ENCODE data around the gene METTL13. TPM values are rescaled to one million over a fixed set of nuclear protein-coding genes. Genes with fewer than 3 reads are reported as not detected.

Gene METTL13
- total and polyA plus RNA-seq, 3 experiments from 2014 or later, result 35.1 to 65.8 (median 63.7) TPM

DNA sequence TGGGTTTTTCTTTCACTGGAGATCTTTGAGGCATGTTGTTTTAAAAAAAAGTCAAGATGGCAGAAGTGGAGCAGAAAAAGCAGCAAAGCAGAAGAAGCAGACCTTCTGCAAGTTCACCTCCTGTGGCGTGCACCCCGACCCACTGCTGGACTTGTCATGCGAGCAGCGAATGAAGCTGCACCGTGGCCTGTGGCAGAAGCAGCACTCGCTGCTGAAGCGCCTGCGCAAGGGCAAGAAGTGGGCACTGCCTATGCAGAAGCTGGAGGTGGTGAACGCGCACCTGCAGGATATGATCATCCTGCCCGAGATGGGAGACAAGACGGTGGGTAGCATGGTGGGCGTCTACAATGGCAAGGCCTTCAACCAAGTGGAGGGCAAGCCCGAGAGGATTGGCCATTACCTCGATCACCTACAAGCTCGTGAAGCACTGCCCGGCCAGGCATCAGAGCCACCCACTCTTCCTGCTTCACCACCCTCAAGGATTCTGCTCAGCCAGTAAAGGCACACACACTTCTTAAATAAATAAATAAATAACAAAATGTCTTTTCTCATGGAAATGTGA lies 22.1 kb downstream of the METTL13 start:
- no peaks in the 10 kb centered on the region for H3K9me3 Mint-ChIP-seq
- no peaks in the 10 kb centered on the region for H3K9me3 ChIP-seq (ENCODE audit: low read length)
- H3K36me3 ChIP-seq (ENCODE audit: insufficient read depth, low read length), result peaks cover 4% of the 10 kb centered on the region
- peaks cover 11 to 17% (median 13%) of the 10 kb centered on the region in 3 donors for H3K4me1 Mint-ChIP-seq
- H3K36me3 Mint-ChIP-seq, result peaks cover 0 to 14% (median 0%) of the 10 kb centered on the region in 3 donors
- H3K27ac ChIP-seq (ENCODE audit: low read depth, low read length), result no peak overlapping the region
- no peak overlapping the region for H3K27ac Mint-ChIP-seq
- ChIA-PET POLR2A (no interaction called here), CTCF (interaction anchor here (0.8 to 2.7 kb wide), 2 partner anchors 16 to 182 kb away, joined by 3 to 8 read pairs; no protein-coding TSS in a partner anchor)
- no peak overlapping the region for H3K4me3 ChIP-seq (ENCODE audit: low read length)
- H3K4me1 ChIP-seq (ENCODE audit: insufficient read depth, low read length), result no peaks in the 10 kb centered on the region
- H3K27me3 Mint-ChIP-seq, result no peaks in the 10 kb centered on the region
- H3K27me3 ChIP-seq (ENCODE audit: insufficient read depth, low read length, poor library complexity, severe bottlenecking), result no peaks in the 10 kb centered on the region
- DNase-seq, result no peak
- no peak overlapping the region for H3K4me3 Mint-ChIP-seq

DNA sequence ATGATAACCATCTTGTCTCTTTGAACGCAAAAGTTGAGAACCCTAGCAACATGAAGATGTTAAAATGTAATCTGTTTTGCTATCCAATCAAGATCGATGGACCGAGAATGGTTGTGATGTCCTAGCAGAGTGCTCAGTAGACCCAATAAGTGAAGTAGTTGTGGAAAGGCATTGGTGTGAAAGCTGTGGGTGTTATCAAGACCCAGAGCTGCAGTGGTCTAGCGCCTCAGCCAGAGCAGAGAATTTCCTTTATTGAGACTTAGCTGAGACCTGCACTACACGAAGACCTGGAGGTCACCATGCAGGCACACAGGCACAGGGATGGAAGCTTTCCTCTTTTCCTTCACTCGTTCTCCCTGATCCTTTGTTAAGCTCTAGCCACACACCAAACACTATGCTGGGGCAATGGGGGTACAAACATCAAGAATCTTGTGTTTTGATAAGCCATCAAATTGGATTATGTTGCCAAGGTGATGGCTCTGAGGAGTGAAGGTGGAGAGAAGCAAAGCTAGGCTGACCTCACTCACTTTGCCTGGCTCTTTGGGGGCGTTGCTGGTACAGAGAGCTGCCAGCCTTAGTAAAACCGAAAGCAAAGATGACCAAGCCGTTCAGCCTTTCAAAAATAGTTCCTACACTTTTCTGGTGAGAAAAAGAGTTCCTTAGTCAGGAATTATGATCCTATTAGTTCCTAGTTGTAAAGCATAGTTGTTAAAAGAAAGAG lies 24.1 kb downstream of the METTL13 start:
- Histone ChIP-seq H3K4me3 (ENCODE audit: low read length) (peak overlapping the region; percentile 4), H3K27ac (ENCODE audit: low read depth, low read length) (no peak overlapping the region), H3K27me3 (ENCODE audit: insufficient read depth, low read length, poor library complexity, severe bottlenecking) (no peaks in the 10 kb centered on the region), H3K4me1 (ENCODE audit: insufficient read depth, low read length) (no peaks in the 10 kb centered on the region), H3K9me3 (ENCODE audit: low read length) (no peaks in the 10 kb centered on the region), H3K36me3 (ENCODE audit: insufficient read depth, low read length) (no peaks in the 10 kb centered on the region)
- peaks cover 11 to 17% (median 13%) of the 10 kb centered on the region in 3 donors for H3K4me1 Mint-ChIP-seq
- peaks cover 0 to 3% of the 10 kb centered on the region in 2 donors for H3K27me3 Mint-ChIP-seq
- POLR2A ChIA-PET, result no interaction called here
- DNase-seq, result no peak
- CTCF ChIA-PET, result interaction anchor here (1.2 to 2.7 kb wide), 2 partner anchors 36 to 180 kb away, joined by 3 to 8 read pairs; no protein-coding TSS in a partner anchor
- no peaks in the 10 kb centered on the region for H3K9me3 Mint-ChIP-seq
- peaks cover 0 to 3% (median 0%) of the 10 kb centered on the region in 3 donors for H3K36me3 Mint-ChIP-seq
- H3K27ac Mint-ChIP-seq, result peak overlapping the region in 5 of 8 donors; percentile 47 to 76 (median 71)
- H3K4me3 Mint-ChIP-seq, result peak overlapping the region in 6 of 7 donors; percentile 47 to 75 (median 54)

DNA sequence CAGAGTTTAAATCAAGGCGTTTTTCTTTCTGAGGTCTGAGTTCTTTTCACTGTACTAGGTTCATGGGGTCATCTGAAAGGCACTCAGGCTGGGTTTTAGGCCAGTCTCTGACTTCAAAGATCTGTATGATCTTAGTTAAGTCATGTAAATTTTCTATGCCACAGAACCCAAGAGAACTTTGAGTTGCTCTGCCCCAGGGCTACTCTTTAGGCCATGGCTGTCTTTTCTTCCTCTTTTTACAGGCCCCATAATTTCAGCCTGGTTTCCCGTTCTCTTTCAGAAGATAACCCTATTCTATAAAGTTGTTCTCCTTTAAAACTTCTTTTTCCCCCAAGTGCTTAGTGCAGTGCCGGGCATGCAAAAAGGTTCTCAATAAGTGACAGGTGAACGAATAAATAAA lies 26.1 kb downstream of the METTL13 start:
- peak overlapping the region in 1 of 8 donors; percentile 14 for H3K27ac Mint-ChIP-seq
- peaks cover 0 to 3% of the 10 kb centered on the region in 2 donors for H3K27me3 Mint-ChIP-seq
- H3K4me3 ChIP-seq (ENCODE audit: low read length), result no peak overlapping the region
- no peak overlapping the region for H3K4me3 Mint-ChIP-seq
- H3K27ac ChIP-seq (ENCODE audit: low read depth, low read length), result no peak overlapping the region
- H3K36me3 ChIP-seq (ENCODE audit: insufficient read depth, low read length), result no peaks in the 10 kb centered on the region
- peaks cover 7 to 13% (median 8%) of the 10 kb centered on the region in 3 donors for H3K4me1 Mint-ChIP-seq
- H3K36me3 Mint-ChIP-seq, result no peaks in the 10 kb centered on the region
- ChIA-PET POLR2A (no interaction called here), CTCF (interaction anchor here (1.0 to 2.1 kb wide), 3 partner anchors 7 to 176 kb away, joined by 3 to 6 read pairs (median 3); no protein-coding TSS in a partner anchor)
- no peaks in the 10 kb centered on the region for H3K9me3 Mint-ChIP-seq
- H3K27me3 ChIP-seq (ENCODE audit: insufficient read depth, low read length, poor library complexity, severe bottlenecking), result no peaks in the 10 kb centered on the region
- no peak for DNase-seq
- no peaks in the 10 kb centered on the region for H3K4me1 ChIP-seq (ENCODE audit: insufficient read depth, low read length)
- no peaks in the 10 kb centered on the region for H3K9me3 ChIP-seq (ENCODE audit: low read length)

DNA sequence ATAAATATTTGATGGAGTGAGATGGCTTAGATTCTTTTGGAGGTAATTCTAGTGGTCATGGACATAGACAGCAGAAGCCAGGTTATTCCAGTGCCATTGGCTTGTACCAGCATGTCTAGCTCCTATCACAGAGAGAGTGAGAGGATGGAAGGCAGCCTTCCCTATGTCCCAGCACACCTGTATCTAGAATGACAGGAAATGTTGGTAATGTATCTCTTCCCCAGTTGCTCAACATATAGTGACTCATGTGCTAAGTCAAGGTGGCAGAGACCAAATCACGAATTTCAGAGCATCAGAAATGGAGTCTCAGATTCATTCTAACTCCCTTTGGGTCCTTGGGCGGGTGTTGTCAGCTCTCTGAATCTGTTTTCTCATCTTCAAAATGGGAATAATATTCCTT lies 28.4 kb downstream of the METTL13 start:
- CTCF ChIA-PET, result interaction anchor here (2.1 kb wide), 1 partner anchor 10 kb away, joined by 6 read pairs; no protein-coding TSS in a partner anchor
- Histone ChIP-seq H3K36me3 (ENCODE audit: insufficient read depth, low read length) (no peaks in the 10 kb centered on the region), H3K27ac (ENCODE audit: low read depth, low read length) (no peak overlapping the region), H3K4me1 (ENCODE audit: insufficient read depth, low read length) (no peaks in the 10 kb centered on the region), H3K27me3 (ENCODE audit: insufficient read depth, low read length, poor library complexity, severe bottlenecking) (no peaks in the 10 kb centered on the region), H3K4me3 (ENCODE audit: low read length) (no peak overlapping the region), H3K9me3 (ENCODE audit: low read length) (no peaks in the 10 kb centered on the region)
- no peaks in the 10 kb centered on the region for H3K36me3 Mint-ChIP-seq
- no peaks in the 10 kb centered on the region for H3K9me3 Mint-ChIP-seq
- H3K27ac Mint-ChIP-seq, result no peak overlapping the region
- no peak overlapping the region for H3K4me3 Mint-ChIP-seq
- H3K27me3 Mint-ChIP-seq, result peaks cover 1 to 3% of the 10 kb centered on the region in 2 donors
- peaks cover 7 to 13% (median 8%) of the 10 kb centered on the region in 3 donors for H3K4me1 Mint-ChIP-seq
- DNase-seq, result no peak
- POLR2A ChIA-PET, result no interaction called here

DNA sequence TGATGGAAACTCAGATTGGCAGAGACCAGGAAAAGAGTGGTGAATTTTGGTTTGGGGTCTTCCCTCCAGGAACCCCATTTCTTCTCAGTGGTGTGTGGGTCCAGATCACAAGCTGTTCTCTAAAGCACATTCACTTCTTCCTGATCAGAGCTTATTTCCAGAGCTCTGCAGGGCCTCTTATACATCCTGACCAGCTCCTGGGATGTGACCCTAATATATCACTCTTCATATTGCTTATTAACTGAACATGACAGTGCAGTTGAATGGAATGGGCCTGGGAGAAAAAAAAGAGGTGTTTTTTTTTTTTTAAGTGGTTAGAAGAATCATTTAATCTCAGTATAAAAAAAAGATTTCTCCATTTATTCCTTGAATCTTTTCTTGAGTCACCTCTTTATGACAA lies 30.2 kb downstream of the METTL13 start:
- no peak overlapping the region for H3K4me3 Mint-ChIP-seq
- H3K27me3 Mint-ChIP-seq, result peaks cover 3% of the 10 kb centered on the region in 2 donors
- no peaks in the 10 kb centered on the region for H3K27me3 ChIP-seq (ENCODE audit: insufficient read depth, low read length, poor library complexity, severe bottlenecking)
- no peaks in the 10 kb centered on the region for H3K9me3 Mint-ChIP-seq
- DNase-seq, result no peak
- no peak overlapping the region for H3K27ac ChIP-seq (ENCODE audit: low read depth, low read length)
- no peaks in the 10 kb centered on the region for H3K36me3 Mint-ChIP-seq
- ChIA-PET CTCF (interaction anchor here (0.6 kb wide), 1 partner anchor 10 kb away, joined by 3 read pairs; no protein-coding TSS in a partner anchor), POLR2A (no interaction called here)
- H3K36me3 ChIP-seq (ENCODE audit: insufficient read depth, low read length), result no peaks in the 10 kb centered on the region
- H3K4me1 Mint-ChIP-seq, result peaks cover 0 to 2% (median under 1%) of the 10 kb centered on the region in 3 donors
- H3K27ac Mint-ChIP-seq, result no peak overlapping the region
- no peaks in the 10 kb centered on the region for H3K9me3 ChIP-seq (ENCODE audit: low read length)
- H3K4me3 ChIP-seq (ENCODE audit: low read length), result no peak overlapping the region
- H3K4me1 ChIP-seq (ENCODE audit: insufficient read depth, low read length), result no peaks in the 10 kb centered on the region

DNA sequence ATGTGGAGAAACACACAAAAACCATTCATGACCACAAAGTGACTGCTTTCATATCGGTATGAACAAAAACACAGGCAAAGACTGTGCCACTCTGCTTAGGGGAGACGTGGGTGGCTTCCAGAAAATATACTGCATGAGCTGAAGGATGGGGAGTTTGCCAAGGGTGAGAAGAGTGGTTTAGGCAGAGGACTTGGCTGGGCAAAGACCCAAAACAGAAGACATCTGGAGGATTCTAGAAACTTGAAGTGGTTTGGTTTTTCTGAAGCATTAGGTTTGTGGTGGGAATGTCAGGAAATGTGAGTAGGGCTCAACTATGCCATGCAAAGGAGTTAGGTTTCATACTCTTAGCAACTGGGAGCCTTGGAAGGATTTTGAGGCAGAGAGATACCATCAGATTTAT lies 33.2 kb downstream of the METTL13 start:
- POLR2A ChIA-PET, result no interaction called here
- H3K9me3 Mint-ChIP-seq, result no peaks in the 10 kb centered on the region
- H3K4me1 Mint-ChIP-seq, result no peaks in the 10 kb centered on the region

DNA sequence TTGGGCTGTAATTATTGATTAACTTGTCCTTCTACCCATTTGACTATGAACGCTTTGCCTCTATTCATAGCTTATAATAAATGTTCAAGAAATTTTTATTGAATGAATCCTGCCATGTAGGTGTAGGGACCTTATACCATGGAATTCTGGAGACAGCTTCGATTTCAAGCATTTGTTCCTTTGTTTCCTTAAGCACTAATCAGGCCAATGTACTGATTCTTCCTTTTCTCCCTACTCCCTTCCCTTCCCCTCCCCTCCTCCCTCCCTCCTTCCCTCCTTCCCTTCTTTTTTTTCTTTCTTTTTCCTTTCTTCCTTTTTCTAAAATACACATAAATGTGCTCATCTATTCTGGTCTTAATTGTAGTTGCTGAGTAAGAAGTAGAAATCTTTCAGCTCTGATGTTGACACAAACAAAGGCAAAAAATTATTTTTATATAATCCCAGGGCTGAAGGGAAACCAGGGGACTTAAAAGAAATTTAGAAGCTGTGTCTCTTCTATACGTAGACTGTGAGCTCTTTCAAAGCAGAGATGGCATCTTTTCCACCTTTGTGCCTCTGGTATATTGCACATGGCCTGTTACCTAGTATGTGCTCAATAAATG lies 34.9 kb downstream of the METTL13 start:
- ChIA-PET CTCF (interaction anchor here (1.3 kb wide), 1 partner anchor 25 kb away, joined by 3 read pairs; the partner anchor contains the start of gene DNM3), POLR2A (interaction anchor here (1.1 kb wide), 1 partner anchor 74 kb away, joined by 3 read pairs; no protein-coding TSS in a partner anchor)
- no peaks in the 10 kb centered on the region for H3K27me3 ChIP-seq (ENCODE audit: insufficient read depth, low read length, poor library complexity, severe bottlenecking)
- H3K4me1 ChIP-seq (ENCODE audit: insufficient read depth, low read length), result no peaks in the 10 kb centered on the region
- no peaks in the 10 kb centered on the region for H3K9me3 ChIP-seq (ENCODE audit: low read length)
- no peaks in the 10 kb centered on the region for H3K36me3 ChIP-seq (ENCODE audit: insufficient read depth, low read length)
- Mint-ChIP-seq H3K4me1 (no peaks in the 10 kb centered on the region), H3K4me3 (no peak overlapping the region), H3K9me3 (no peaks in the 10 kb centered on the region), H3K36me3 (no peaks in the 10 kb centered on the region), H3K27me3 (peaks cover 0 to 3% of the 10 kb centered on the region in 2 donors), H3K27ac (no peak overlapping the region)
- H3K4me3 ChIP-seq (ENCODE audit: low read length), result no peak overlapping the region
- H3K27ac ChIP-seq (ENCODE audit: low read depth, low read length), result no peak overlapping the region
- DNase-seq, result no peak

More for the DNA sequence above, 33.2 kb downstream of the METTL13 start:
- Mint-ChIP-seq H3K27ac (peak overlapping the region in 1 of 8 donors; percentile 42), H3K27me3 (peaks cover 3% of the 10 kb centered on the region in 2 donors), H3K4me3 (no peak overlapping the region), H3K36me3 (no peaks in the 10 kb centered on the region)
- H3K4me3 ChIP-seq (ENCODE audit: low read length), result no peak overlapping the region
- no peak overlapping the region for H3K27ac ChIP-seq (ENCODE audit: low read depth, low read length)
- H3K4me1 ChIP-seq (ENCODE audit: insufficient read depth, low read length), result no peaks in the 10 kb centered on the region
- H3K36me3 ChIP-seq (ENCODE audit: insufficient read depth, low read length), result no peaks in the 10 kb centered on the region
- CTCF ChIA-PET, result no interaction called here
- H3K9me3 ChIP-seq (ENCODE audit: low read length), result no peaks in the 10 kb centered on the region
- no peaks in the 10 kb centered on the region for H3K27me3 ChIP-seq (ENCODE audit: insufficient read depth, low read length, poor library complexity, severe bottlenecking)
- DNase-seq, result no peak
